ENCODE results near the gene LIF. TPM values are rescaled to one million over a fixed set of nuclear protein-coding genes. Genes with fewer than 3 reads are reported as not detected.
"Not testable (repeated sequence)": the region's sequence is repeated elsewhere in the genome, so short reads cannot be mapped to it uniquely, and the experiment has no call there.

LIF gene
- total RNA-seq, 1 donor from 2014 or later: not detected

DNA sequence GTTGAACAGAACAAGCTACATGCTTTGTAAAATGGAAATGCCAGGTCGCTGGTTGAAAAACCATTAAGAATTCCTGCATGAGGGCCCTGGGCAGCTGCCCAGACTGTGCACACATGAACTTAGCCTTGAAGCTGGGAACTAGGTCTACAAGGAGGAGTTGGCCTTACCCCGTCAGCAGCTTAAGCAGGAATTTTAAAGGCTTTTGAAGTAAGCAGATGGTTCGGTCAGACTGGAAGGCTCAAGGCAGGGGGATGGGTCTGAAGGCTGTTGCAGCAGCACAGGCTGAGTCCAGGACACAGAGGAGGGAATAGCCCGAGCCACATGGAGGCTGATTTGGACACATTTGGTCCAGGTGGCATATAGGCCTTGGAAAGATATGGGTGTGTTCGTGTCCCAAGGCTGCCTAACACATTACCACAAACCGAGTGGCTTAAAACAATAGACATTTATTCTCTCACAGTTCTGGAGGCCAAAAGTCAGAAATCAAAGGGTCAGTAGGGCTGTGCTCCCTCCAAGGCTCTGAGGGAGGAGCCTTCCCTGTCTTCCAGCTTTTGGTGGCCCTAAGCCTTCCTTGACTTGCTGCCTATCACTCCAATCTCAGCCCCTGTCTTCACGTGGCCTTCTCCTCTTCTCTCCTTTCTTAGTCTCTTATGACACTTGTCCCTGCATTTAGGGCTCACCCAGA is 11.6 kb downstream of the LIF start:
- H3K27ac ChIP-seq: no peak overlapping the region
- H3K4me3 ChIP-seq: no peak overlapping the region
- no peaks in the 10 kb centered on the region for H3K36me3 ChIP-seq
- no peaks in the 10 kb centered on the region for H3K4me1 ChIP-seq
- H3K27me3 ChIP-seq: no peaks in the 10 kb centered on the region
- TF ChIP-seq, protein P1, sequence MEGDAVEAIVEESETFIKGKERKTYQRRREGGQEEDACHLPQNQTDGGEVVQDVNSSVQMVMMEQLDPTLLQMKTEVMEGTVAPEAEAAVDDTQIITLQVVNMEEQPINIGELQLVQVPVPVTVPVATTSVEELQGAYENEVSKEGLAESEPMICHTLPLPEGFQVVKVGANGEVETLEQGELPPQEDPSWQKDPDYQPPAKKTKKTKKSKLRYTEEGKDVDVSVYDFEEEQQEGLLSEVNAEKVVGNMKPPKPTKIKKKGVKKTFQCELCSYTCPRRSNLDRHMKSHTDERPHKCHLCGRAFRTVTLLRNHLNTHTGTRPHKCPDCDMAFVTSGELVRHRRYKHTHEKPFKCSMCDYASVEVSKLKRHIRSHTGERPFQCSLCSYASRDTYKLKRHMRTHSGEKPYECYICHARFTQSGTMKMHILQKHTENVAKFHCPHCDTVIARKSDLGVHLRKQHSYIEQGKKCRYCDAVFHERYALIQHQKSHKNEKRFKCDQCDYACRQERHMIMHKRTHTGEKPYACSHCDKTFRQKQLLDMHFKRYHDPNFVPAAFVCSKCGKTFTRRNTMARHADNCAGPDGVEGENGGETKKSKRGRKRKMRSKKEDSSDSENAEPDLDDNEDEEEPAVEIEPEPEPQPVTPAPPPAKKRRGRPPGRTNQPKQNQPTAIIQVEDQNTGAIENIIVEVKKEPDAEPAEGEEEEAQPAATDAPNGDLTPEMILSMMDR (IDR thresholded peaks at IDR 0.05): no peak
- H3K9me3 ChIP-seq: no peaks in the 10 kb centered on the region
- intact Hi-C loops (cut with DNase I): loop anchor here (10.0 kb wide), 1 partner anchor 50 kb away; no protein-coding TSS in a partner anchor
- DNase-seq (ENCODE audit: low spot score in 2 of 2): no peak

DNA sequence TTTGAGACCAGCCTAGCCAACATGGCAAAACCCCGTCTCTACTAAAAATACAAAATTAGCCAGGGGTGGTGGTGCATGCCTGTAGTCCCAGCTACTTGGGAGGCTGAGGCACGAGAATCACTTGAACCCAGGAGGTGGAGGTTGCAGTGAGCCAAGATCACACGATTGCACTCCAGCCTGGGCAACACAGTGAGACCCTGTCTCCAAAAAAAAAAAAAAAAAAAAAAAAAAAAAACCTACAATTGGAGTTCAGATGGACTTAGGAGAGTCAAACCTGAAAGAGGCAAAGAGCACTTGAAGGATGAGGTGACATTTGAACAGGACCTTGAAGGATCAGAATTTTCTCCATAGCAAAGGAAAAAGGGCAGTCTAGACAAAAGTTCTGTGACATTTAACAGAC is 12.2 kb downstream of the LIF start:
- not testable (repeated sequence) for H3K4me1 ChIP-seq; H3K27ac ChIP-seq; H3K27me3 ChIP-seq; H3K9me3 ChIP-seq; H3K36me3 ChIP-seq; H3K4me3 ChIP-seq; DNase-seq (ENCODE audit: low spot score in 2 of 2)
- intact Hi-C loops (cut with DNase I): loop anchor here (10.0 kb wide), 1 partner anchor 50 kb away; no protein-coding TSS in a partner anchor

DNA sequence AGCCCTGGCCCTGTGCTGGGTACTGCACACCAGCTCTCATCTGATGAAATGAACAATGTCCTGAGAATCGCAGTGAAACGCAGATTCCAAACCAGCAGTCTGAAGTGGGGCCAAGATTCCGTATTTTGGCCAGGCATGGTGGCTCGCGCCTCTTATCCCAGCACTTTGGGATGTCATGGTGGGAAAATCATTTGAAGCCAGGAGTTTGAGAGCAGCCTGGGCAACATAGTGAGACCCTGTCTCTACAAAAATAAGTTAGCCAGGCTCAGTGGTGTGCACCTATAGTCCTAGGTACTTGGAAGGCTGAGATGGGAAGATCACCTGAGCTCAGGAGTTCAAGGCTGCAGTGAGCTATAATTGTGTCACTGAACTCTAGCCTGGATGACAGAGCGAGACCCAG is 13.0 kb downstream of the LIF start:
- no peaks in the 10 kb centered on the region for H3K4me1 ChIP-seq
- H3K9me3 ChIP-seq: no peaks in the 10 kb centered on the region
- H3K36me3 ChIP-seq: no peaks in the 10 kb centered on the region
- no peaks in the 10 kb centered on the region for H3K27me3 ChIP-seq
- intact Hi-C loops (cut with DNase I): loop anchor here (10.0 kb wide), 1 partner anchor 49 kb away; no protein-coding TSS in a partner anchor
- H3K27ac ChIP-seq: no peak overlapping the region
- no peak for DNase-seq (ENCODE audit: low spot score in 2 of 2)
- TF ChIP-seq, protein P1 (IDR thresholded peaks at IDR 0.05): no peak
- no peak overlapping the region for H3K4me3 ChIP-seq

DNA sequence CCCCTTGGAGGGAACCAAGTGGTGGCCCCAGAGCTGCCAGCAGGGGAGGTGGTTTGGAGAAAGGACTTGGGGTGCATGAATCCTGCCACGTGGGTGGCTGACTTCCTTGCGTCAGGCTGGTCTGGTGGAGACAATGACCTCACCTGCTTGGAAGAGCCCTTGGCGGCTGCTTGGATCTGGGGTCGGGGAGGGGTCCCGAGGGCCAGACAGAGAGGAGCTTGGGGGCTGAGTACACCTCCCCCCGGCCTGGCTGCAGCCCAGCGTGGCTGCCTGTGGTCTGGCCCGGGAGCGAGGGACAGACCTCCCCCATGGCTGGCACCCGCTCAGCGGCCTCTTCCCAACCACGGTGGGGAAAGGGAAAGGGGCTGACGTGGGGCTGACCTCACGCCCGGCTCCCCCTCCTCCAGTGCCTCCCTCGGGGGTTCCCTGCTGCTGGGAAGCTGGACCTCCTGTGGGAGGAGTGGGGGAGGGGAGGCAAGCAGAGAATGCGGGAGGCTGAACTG is 13.8 kb downstream of the LIF start:
- H3K36me3 ChIP-seq: no peaks in the 10 kb centered on the region
- H3K9me3 ChIP-seq: no peaks in the 10 kb centered on the region
- H3K4me3 ChIP-seq: no peak overlapping the region
- TF ChIP-seq, protein P1 (IDR thresholded peaks at IDR 0.05): no peak
- no peak for DNase-seq (ENCODE audit: low spot score in 2 of 2)
- no peaks in the 10 kb centered on the region for H3K4me1 ChIP-seq
- intact Hi-C loops (cut with DNase I): loop anchor here (10.0 kb wide), 1 partner anchor 48 kb away; no protein-coding TSS in a partner anchor
- H3K27me3 ChIP-seq: no peaks in the 10 kb centered on the region
- no peak overlapping the region for H3K27ac ChIP-seq

DNA sequence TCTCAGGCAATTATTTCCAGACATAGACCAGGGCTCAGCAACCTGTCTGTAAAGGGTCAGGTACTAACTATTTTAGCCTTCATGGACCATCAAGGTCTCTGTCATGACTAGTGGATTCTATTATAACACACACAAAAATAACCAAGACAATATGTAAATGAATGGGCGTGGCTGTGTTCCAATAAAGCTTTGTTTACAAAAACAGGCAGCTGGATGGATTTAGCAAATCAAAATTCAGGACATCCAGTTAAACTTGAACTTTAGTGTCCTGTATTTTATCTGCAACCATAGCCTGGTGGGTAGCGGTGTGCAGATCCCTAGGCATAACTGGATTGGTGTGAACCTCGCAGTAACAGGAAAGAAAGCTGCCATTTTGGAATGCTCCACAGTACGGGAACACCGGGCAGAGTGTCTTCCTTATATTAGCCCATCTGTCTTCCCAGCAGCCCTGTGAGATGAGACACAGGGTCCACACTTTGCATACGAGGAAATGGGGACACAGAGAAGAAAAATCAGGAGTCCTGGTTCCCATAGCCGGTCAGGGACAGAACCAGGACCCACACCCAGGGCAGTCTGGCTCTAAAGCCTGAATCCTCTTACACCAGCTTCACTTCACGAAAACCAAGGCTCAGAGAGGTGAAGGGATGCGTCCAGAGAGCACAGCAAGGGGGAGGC is 15.6 kb downstream of the LIF start:
- H3K9me3 ChIP-seq: no peaks in the 10 kb centered on the region
- intact Hi-C loops (cut with DNase I): loop anchor here (10.0 kb wide), 1 partner anchor 46 kb away; no protein-coding TSS in a partner anchor
- TF ChIP-seq, protein P1 (IDR thresholded peaks at IDR 0.05): no peak
- H3K27me3 ChIP-seq: no peaks in the 10 kb centered on the region
- H3K4me3 ChIP-seq: no peak overlapping the region
- no peak for DNase-seq (ENCODE audit: low spot score in 2 of 2)
- H3K36me3 ChIP-seq: no peaks in the 10 kb centered on the region
- no peaks in the 10 kb centered on the region for H3K4me1 ChIP-seq
- H3K27ac ChIP-seq: no peak overlapping the region

DNA sequence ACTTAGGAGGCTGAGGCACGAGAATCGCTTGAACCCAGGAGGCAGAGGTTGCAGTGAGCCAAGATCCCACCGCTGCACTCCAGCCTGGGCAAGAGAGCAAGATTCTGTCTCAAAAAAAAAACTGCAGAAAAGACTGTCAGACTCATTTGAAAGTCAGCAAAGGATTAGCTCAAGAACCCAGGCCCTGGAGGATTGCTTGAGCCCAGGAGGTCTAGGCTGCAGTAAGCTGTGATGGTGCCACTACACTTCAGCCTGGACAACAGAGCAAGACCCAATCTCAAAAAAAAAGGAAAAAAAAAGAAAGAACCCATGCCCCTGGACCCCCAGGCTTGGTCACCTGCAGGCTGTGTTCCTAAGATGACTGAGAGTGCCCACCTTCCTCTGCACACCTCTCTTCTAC is 16.2 kb downstream of the LIF start:
- Histone ChIP-seq H3K27ac (no peak overlapping the region), H3K9me3 (no peaks in the 10 kb centered on the region), H3K27me3 (no peaks in the 10 kb centered on the region), H3K36me3 (no peaks in the 10 kb centered on the region), H3K4me3 (no peak overlapping the region), H3K4me1 (no peaks in the 10 kb centered on the region)
- TF ChIP-seq, protein P1 (IDR thresholded peaks at IDR 0.05): no peak
- DNase-seq (ENCODE audit: low spot score in 2 of 2): no peak
- intact Hi-C loops (cut with DNase I): loop anchor here (10.0 kb wide), 1 partner anchor 46 kb away; no protein-coding TSS in a partner anchor

All from ascending aorta (tissue), 2 donors.